ENCODE data around the gene TBCD. TPM values are rescaled to one million over a fixed set of nuclear protein-coding genes. Genes with fewer than 3 reads are reported as not detected.

The TBCD gene
- total and polyA plus RNA-seq, 8 donors: 28.7 to 161 (median 40.0) TPM

DNA sequence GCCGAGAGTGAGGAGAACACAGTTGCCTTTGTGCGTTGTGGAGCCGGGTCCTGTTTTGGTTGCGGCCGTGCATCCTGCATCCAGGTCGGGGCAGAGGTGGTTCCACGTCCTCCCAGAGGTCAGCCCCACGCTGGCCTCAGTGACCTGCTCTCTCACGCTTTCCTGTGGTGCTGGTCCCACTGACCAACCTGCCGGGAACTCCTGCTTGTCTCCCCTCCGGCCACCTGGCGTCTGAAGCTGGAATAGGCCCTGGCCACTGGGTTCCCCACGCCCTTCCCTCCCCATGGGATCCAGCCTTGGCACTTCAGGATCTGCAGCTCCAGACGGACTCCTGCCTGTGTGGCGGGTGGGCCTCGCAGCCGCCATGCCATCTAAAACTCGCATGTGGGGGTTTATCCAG lies 173.5 kb downstream of the TBCD start:
- ATAC-seq (no peak), FAIRE-seq (no peak), DNase-seq (peak in 2 of 6 donors; percentile 13 to 60)
- no peaks in the 10 kb centered on the region for H3K9me3 ChIP-seq
- peaks cover 0 to 9% (median 3%) of the 10 kb centered on the region in 3 donors for H3K4me1 ChIP-seq
- peaks cover 0 to 22% (median 4%) of the 10 kb centered on the region in 3 donors for H3K36me3 ChIP-seq
- intact Hi-C loops (cut with DNase I): no loop called here
- no peak overlapping the region for H3K4me3 ChIP-seq
- no peaks in the 10 kb centered on the region for H3K27me3 ChIP-seq
- WGBS, 2 donors: 91 to 96% methylated on average over 18 of the region's 18 CpGs
- H3K27ac ChIP-seq: no peak overlapping the region
- TF ChIP-seq CTCF (IDR thresholded peaks at IDR 0.05): no peak

GRCh38 chr17:82926081-82926480 lies 174.2 kb downstream of the TBCD start:
- 95 to 98% methylated on average over 7 to 10 of the region's 12 CpGs for WGBS, 2 donors
- ATAC-seq: no peak
- peaks cover 0 to 9% (median 3%) of the 10 kb centered on the region in 3 donors for H3K4me1 ChIP-seq
- no peak for TF ChIP-seq CTCF (IDR thresholded peaks at IDR 0.05)
- no peaks in the 10 kb centered on the region for H3K9me3 ChIP-seq
- DNase-seq: peak in 1 of 6 donors; percentile 48
- no peak overlapping the region for H3K4me3 ChIP-seq
- FAIRE-seq: no peak
- H3K27ac ChIP-seq: no peak overlapping the region
- intact Hi-C loops (cut with DNase I): no loop called here
- H3K36me3 ChIP-seq: peaks cover 0 to 26% (median 4%) of the 10 kb centered on the region in 3 donors
- no peaks in the 10 kb centered on the region for H3K27me3 ChIP-seq

GRCh38 chr17:82926716-82927115 lies 174.9 kb downstream of the TBCD start:
- Histone ChIP-seq H3K9me3 (no peaks in the 10 kb centered on the region), H3K4me1 (peaks cover 0 to 9% (median 3%) of the 10 kb centered on the region in 3 donors), H3K4me3 (no peak overlapping the region), H3K27me3 (no peaks in the 10 kb centered on the region), H3K27ac (no peak overlapping the region), H3K36me3 (peaks cover 0 to 26% (median 4%) of the 10 kb centered on the region in 3 donors)
- ATAC-seq: no peak
- FAIRE-seq: no peak
- intact Hi-C loops (cut with DNase I): no loop called here
- TF ChIP-seq CTCF (IDR thresholded peaks at IDR 0.05): no peak
- peak in 1 of 6 donors; percentile 54 for DNase-seq
- WGBS, 2 donors: 91 to 94% methylated on average over 18 of the region's 18 CpGs

- H3K36me3 ChIP-seq: peaks cover 0 to 26% (median 4%) of the 10 kb centered on the region in 3 donors
- no peak for DNase-seq
- H3K4me1 ChIP-seq: peaks cover 0 to 7% (median 3%) of the 10 kb centered on the region in 3 donors
- 96 to 99% methylated on average over 17 of the region's 17 CpGs for WGBS, 2 donors
- no peak overlapping the region for H3K27ac ChIP-seq
- no peaks in the 10 kb centered on the region for H3K27me3 ChIP-seq
- no peak for TF ChIP-seq CTCF (IDR thresholded peaks at IDR 0.05)
- no peak for FAIRE-seq
- H3K4me3 ChIP-seq: no peak overlapping the region
- no peaks in the 10 kb centered on the region for H3K9me3 ChIP-seq
- intact Hi-C loops (cut with DNase I): no loop called here
- no peak for ATAC-seq
Observed at GRCh38 chr17:82927311-82927660, 175.4 kb downstream of the TBCD start.

DNA sequence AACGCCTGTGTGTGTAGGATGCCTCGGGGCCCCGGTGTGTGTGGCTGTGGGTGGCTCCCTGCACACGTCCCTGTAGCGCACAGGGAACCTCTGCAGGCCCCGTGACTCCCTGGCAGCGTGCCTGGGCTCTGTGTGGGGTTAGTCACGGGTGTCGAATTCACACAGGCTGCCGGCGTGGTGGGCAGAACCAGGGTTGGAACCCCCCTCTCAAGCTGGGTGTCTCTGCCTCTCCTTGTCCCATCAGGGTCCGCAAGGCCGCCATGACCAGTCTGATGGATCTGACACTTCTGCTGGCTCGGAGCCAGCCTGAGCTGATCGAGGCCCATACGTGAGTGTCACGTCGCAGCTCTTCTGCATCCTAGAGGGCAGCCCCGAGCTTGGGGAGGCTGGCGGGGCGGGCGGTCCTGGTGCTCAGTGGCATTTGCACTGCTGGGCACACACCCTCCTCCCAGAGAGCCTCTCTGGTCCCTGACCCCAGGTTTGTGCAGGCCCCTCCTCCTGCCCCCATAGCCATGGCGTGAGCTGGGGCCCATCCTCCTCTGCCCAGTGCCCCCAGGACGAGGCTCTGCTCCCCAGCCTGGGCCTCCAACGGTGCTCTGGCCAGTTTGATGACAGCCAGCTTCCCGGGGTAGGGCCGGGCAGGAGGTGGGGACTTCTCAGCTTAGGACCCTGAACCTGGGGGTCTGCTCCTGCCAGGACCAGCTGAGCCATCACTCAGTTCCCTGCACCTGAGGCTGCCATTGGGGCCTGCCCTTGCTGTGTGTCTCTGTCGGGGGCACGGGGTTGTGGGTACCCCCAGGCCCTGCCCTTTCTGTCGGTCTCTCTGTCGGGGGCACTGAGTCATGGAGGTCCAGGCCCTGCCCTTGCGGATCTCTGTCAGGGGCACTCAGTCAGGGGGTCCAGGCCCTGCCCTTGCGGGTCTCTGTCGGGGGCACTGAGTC lies 176.1 kb downstream of the TBCD start:
- no peak for ATAC-seq
- WGBS, 2 donors: 89 to 94% methylated on average over 33 to 34 of the region's 34 CpGs
- intact Hi-C loops (cut with DNase I): no loop called here

More for the DNA sequence above, 176.1 kb downstream of the TBCD start:
- TF ChIP-seq CTCF (IDR thresholded peaks at IDR 0.05): no peak
- Histone ChIP-seq H3K27ac (no peak overlapping the region), H3K9me3 (no peaks in the 10 kb centered on the region), H3K4me3 (no peak overlapping the region), H3K27me3 (no peaks in the 10 kb centered on the region), H3K36me3 (peaks cover 0 to 26% (median 4%) of the 10 kb centered on the region in 3 donors), H3K4me1 (peaks cover 0 to under 1% (median 0%) of the 10 kb centered on the region in 3 donors)
- no peak for FAIRE-seq
- DNase-seq: peak in 2 of 6 donors; percentile 55 to 72
